AG09309 (cell line): Measurements from ENCODE around the gene ASIC1.

Experiments used
- DNase-seq: peaks from one replicate; pipeline ENCODE4 v3.0.0-alpha.2; 2010; ENCODE audit warnings: low read depth
- H3K4me3 ChIP-seq: 2 replicates; pipeline ENCODE4 v1.5.1; 2011; ENCODE audit warnings: mild to moderate bottlenecking, low read depth, low read length, moderate library complexity; ENCODE audit not compliant: control insufficient read depth
- CTCF ChIP-seq: IDR thresholded peaks from 2 replicates; pipeline ENCODE4 v1.5.1; 2011; ENCODE audit warnings: mild to moderate bottlenecking, low read depth, low read length, inconsistent platforms; ENCODE audit not compliant: insufficient read depth, control insufficient read depth; ENCODE audit errors: missing control alignments

Gene ASIC1

GRCh38 chr12:50043854-50044253 lies 13.5 kb upstream of the ASIC1 start:
- TF ChIP-seq CTCF: no peak
- no peak overlapping the region for H3K4me3 ChIP-seq

GRCh38 chr12:50047693-50048250 lies 9.6 kb upstream of the ASIC1 start:
- no peak overlapping the region for H3K4me3 ChIP-seq
- TF ChIP-seq CTCF: no peak
- no peak for DNase-seq

More at GRCh38 chr12:50043854-50044253, 13.5 kb upstream of the ASIC1 start:
- DNase-seq: no peak

GRCh38 chr12:50049254-50050118 lies 7.9 kb upstream of the ASIC1 start:
- H3K4me3 ChIP-seq: no peak overlapping the region
- TF ChIP-seq CTCF: no peak
- DNase-seq: no peak

GRCh38 chr12:50050119-50050385 lies 7.3 kb upstream of the ASIC1 start:
- H3K4me3 ChIP-seq: no peak overlapping the region
- TF ChIP-seq CTCF: no peak
- DNase-seq: no peak

- H3K4me3 ChIP-seq: peak overlapping the region; percentile 26
- DNase-seq: no peak
- TF ChIP-seq CTCF: no peak
Observed at GRCh38 chr12:50050410-50051098, 6.8 kb upstream of the ASIC1 start.

GRCh38 chr12:50051101-50051806 lies 6.1 kb upstream of the ASIC1 start:
- no peak for DNase-seq
- no peak for TF ChIP-seq CTCF
- no peak overlapping the region for H3K4me3 ChIP-seq
